Measurements from ENCODE around the gene MGMT.

The MGMT gene

DNA sequence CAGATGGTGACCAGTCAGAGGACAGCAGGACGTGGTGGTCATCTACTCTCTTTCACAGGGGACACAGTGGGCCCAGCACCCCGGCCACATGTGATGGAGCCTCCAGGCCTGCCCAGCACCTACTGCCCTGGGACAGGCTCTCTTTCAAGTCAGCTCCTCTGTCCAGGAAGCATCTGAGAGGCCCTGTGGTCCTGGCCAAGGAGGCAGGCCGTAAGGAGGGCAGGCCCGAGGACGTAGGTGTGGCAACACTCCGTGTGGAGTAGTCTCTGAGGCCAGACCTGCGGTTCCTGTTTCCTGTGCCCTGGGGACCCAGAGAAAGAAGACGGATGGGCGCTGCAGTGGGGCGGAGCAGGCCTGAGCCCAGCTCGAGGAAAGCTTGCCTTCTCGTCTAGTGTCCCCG, 317.9 kb downstream of the MGMT start:
- Histone ChIP-seq H3K4me1 (ENCODE audit: insufficient read depth, insufficient read length) (no peaks in the 10 kb centered on the region), H3K9me3 (ENCODE audit: insufficient read depth, low read length) (no peaks in the 10 kb centered on the region), H3K4me3 (ENCODE audit: insufficient read length, low read depth) (no peak overlapping the region), H3K27me3 (ENCODE audit: insufficient read depth, insufficient read length) (no peaks in the 10 kb centered on the region), H3K9ac (ENCODE audit: insufficient read length, low read depth) (no peak overlapping the region), H3K36me3 (ENCODE audit: insufficient read depth, insufficient read length, low read length) (no peaks in the 10 kb centered on the region)
- TF ChIP-seq SUZ12 (IDR thresholded peaks at IDR 0.05; ENCODE audit: extremely low read depth, insufficient read depth, insufficient read length) (no peak), ZNF274 (IDR thresholded peaks at IDR 0.05; ENCODE audit: low read depth, low read length) (no peak), YY1 (IDR thresholded peaks at IDR 0.05; ENCODE audit: insufficient read depth, insufficient read length) (no peak)
- DNase-seq (ENCODE audit: low read depth, low spot score) = no peak

DNA sequence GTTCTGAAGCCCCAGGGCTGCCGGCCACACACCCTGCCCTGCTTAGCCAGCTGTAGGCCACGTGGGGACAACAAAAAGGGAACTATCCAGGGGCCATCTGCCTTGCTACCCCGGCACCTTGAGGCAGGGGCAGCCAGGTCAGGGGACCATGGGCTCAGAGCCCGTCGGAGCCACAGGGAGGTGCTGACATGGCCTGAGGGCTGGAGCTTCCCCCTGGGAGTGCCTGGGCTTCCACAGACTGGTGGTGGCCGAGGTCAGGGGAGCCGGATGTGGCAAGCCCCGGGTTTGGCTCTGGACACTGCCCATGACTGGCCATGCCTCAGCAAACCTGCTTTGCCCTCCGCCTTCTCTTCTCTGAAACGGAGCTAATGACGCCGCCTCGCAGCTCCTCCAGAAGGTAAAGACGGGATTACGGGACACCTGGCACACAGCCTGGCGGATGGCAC, 318.5 kb downstream of the MGMT start:
- Histone ChIP-seq H3K4me3 (ENCODE audit: insufficient read length, low read depth) (no peak overlapping the region), H3K27me3 (ENCODE audit: insufficient read depth, insufficient read length) (no peaks in the 10 kb centered on the region), H3K9me3 (ENCODE audit: insufficient read depth, low read length) (no peaks in the 10 kb centered on the region), H3K4me1 (ENCODE audit: insufficient read depth, insufficient read length) (no peaks in the 10 kb centered on the region), H3K9ac (ENCODE audit: insufficient read length, low read depth) (no peak overlapping the region), H3K36me3 (ENCODE audit: insufficient read depth, insufficient read length, low read length) (no peaks in the 10 kb centered on the region)
- TF ChIP-seq ZNF274 (IDR thresholded peaks at IDR 0.05; ENCODE audit: low read depth, low read length) (no peak), YY1 (IDR thresholded peaks at IDR 0.05; ENCODE audit: insufficient read depth, insufficient read length) (no peak), SUZ12 (IDR thresholded peaks at IDR 0.05; ENCODE audit: extremely low read depth, insufficient read depth, insufficient read length) (no peak)
- DNase-seq (ENCODE audit: low read depth, low spot score) = no peak

DNA sequence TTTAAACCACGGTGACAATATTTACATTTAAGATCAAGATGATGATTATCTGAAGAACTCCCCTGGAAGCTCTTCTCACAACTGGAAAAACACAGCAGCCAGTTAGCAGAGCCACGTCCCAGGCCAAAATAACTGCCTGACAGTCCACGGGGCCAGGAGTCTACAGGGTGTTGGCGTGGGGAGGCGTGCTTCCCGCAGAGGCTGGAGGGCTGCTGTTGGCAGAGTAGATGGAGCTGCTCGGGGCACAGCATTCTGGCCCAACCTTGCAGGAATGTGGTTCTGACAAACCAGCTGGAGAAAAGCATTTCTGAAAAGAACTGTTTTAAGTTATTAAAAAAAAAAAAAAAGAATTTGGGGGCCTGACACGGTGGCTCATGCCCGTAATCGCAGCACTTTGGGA, 319.2 kb downstream of the MGMT start:
- no peak overlapping the region for H3K9ac ChIP-seq (ENCODE audit: insufficient read length, low read depth)
- TF ChIP-seq SUZ12 (IDR thresholded peaks at IDR 0.05; ENCODE audit: extremely low read depth, insufficient read depth, insufficient read length) = no peak
- TF ChIP-seq ZNF274 (IDR thresholded peaks at IDR 0.05; ENCODE audit: low read depth, low read length) = no peak
- no peak for TF ChIP-seq YY1 (IDR thresholded peaks at IDR 0.05; ENCODE audit: insufficient read depth, insufficient read length)
- no peak overlapping the region for H3K4me3 ChIP-seq (ENCODE audit: insufficient read length, low read depth)
- H3K9me3 ChIP-seq (ENCODE audit: insufficient read depth, low read length) = no peaks in the 10 kb centered on the region
- H3K4me1 ChIP-seq (ENCODE audit: insufficient read depth, insufficient read length) = no peaks in the 10 kb centered on the region
- no peaks in the 10 kb centered on the region for H3K36me3 ChIP-seq (ENCODE audit: insufficient read depth, insufficient read length, low read length)
- no peak for DNase-seq (ENCODE audit: low read depth, low spot score)
- no peaks in the 10 kb centered on the region for H3K27me3 ChIP-seq (ENCODE audit: insufficient read depth, insufficient read length)

DNA sequence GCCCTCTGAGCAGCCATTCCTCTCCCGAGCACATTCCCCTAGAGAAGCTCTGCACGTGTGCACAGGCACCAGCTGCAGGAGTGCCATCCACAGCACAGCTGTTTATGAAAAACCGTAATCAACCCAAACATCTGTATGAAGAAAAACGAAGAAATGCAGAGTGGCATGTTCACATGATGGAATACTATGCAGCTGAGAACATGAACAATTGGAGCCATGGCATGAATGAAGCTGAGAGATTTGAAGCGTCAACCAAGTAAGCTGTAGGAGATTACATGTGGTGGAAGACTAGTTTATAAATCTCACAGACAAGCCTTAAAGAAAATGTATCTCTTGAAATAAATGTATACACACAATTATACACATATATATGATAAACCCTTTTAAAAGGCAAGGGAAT, 320.5 kb downstream of the MGMT start:
- no peak for DNase-seq (ENCODE audit: low read depth, low spot score)
- Histone ChIP-seq H3K27me3 (ENCODE audit: insufficient read depth, insufficient read length) (no peaks in the 10 kb centered on the region), H3K9ac (ENCODE audit: insufficient read length, low read depth) (no peak overlapping the region), H3K4me3 (ENCODE audit: insufficient read length, low read depth) (no peak overlapping the region), H3K9me3 (ENCODE audit: insufficient read depth, low read length) (no peaks in the 10 kb centered on the region), H3K36me3 (ENCODE audit: insufficient read depth, insufficient read length, low read length) (no peaks in the 10 kb centered on the region), H3K4me1 (ENCODE audit: insufficient read depth, insufficient read length) (no peaks in the 10 kb centered on the region)
- TF ChIP-seq YY1 (IDR thresholded peaks at IDR 0.05; ENCODE audit: insufficient read depth, insufficient read length) (no peak), SUZ12 (IDR thresholded peaks at IDR 0.05; ENCODE audit: extremely low read depth, insufficient read depth, insufficient read length) (no peak), ZNF274 (IDR thresholded peaks at IDR 0.05; ENCODE audit: low read depth, low read length) (no peak)

DNA sequence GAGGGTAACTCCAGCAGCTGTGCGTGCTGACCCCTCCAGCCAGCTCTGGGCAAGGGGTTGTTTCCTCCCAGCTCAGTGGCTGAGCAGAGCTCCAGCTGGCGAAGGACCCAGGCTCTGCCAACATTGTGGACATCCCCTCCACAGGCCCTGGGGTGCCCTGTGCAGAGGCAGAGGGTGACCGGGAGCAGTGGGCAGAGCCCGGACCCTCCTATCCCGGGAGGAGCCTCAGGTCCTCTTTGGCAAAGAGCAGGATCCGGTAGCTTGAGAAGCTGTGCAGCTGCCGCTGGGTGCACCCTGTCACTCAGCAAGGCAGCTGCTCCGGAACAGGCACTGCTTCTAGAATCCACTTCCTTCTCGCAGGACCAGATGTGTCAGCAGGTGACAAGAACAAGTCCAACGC, 321.2 kb downstream of the MGMT start:
- Histone ChIP-seq H3K36me3 (ENCODE audit: insufficient read depth, insufficient read length, low read length) (no peaks in the 10 kb centered on the region), H3K4me1 (ENCODE audit: insufficient read depth, insufficient read length) (no peaks in the 10 kb centered on the region), H3K9me3 (ENCODE audit: insufficient read depth, low read length) (no peaks in the 10 kb centered on the region), H3K9ac (ENCODE audit: insufficient read length, low read depth) (no peak overlapping the region), H3K27me3 (ENCODE audit: insufficient read depth, insufficient read length) (no peaks in the 10 kb centered on the region), H3K4me3 (ENCODE audit: insufficient read length, low read depth) (no peak overlapping the region)
- TF ChIP-seq SUZ12 (IDR thresholded peaks at IDR 0.05; ENCODE audit: extremely low read depth, insufficient read depth, insufficient read length) (no peak), ZNF274 (IDR thresholded peaks at IDR 0.05; ENCODE audit: low read depth, low read length) (no peak), YY1 (IDR thresholded peaks at IDR 0.05; ENCODE audit: insufficient read depth, insufficient read length) (no peak)
- DNase-seq (ENCODE audit: low read depth, low spot score) = no peak

DNA sequence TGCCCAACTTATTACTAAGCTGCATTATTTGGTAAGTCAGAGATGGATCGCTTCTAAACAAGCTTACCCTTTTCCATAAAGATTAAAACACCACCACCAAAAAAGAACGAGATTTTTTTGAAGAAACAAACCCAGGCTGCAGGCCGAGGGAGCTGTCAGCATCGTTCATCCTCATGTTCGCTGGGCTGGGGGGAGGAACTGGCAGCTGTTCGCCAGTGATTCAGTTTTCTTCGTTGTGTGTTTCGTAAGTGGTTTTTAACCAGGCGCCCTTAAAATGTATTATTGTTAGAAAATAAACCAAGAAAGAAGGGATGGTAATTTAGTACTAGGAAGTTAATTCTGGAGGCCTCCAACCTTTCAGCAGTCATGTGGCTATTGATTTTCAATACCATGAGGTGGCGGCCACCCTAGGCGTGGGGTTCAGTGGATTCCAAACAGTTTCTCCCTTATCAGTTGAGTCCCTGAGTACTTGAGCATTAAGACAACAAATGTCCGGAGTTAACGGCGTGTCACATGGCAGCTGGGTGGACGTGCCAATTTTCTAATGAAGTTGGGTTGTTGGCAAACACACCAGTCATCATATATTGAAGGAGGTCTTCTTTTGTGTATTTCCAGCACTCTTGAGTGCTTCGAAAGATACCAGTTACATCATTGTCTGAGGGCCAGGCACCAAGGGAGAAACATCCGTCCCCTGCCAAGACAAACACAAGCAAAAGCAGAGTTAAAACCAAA, 323.8 kb downstream of the MGMT start:
- Histone ChIP-seq H3K4me1 (ENCODE audit: insufficient read depth, insufficient read length) (no peaks in the 10 kb centered on the region), H3K9me3 (ENCODE audit: insufficient read depth, low read length) (no peaks in the 10 kb centered on the region), H3K36me3 (ENCODE audit: insufficient read depth, insufficient read length, low read length) (no peaks in the 10 kb centered on the region), H3K4me3 (ENCODE audit: insufficient read length, low read depth) (no peak overlapping the region), H3K9ac (ENCODE audit: insufficient read length, low read depth) (no peak overlapping the region), H3K27me3 (ENCODE audit: insufficient read depth, insufficient read length) (no peaks in the 10 kb centered on the region)
- DNase-seq (ENCODE audit: low read depth, low spot score) = no peak
- TF ChIP-seq SUZ12 (IDR thresholded peaks at IDR 0.05; ENCODE audit: extremely low read depth, insufficient read depth, insufficient read length) = no peak
- TF ChIP-seq YY1 (IDR thresholded peaks at IDR 0.05; ENCODE audit: insufficient read depth, insufficient read length) = no peak
- TF ChIP-seq ZNF274 (IDR thresholded peaks at IDR 0.05; ENCODE audit: low read depth, low read length) = no peak

DNA sequence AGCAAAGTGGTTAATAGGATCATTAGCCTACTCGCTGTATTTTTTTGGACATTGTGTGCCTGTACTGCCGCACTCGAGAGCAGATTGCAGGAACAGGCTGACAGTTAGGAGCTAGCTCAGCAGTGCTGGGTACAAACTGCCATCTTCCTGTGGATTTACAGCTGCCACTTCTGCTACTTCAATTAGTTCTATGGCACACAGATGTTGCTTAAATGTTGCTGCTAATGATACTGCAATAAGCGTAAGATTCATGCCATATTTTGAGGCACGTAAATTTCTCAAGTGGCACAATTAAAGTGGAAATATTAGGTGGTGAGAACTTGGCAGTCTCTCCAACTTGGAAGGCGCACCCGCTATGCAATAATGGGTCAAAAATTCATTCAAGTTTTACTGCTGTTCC, 325.1 kb downstream of the MGMT start:
- TF ChIP-seq ZNF274 (IDR thresholded peaks at IDR 0.05; ENCODE audit: low read depth, low read length) = no peak
- TF ChIP-seq SUZ12 (IDR thresholded peaks at IDR 0.05; ENCODE audit: extremely low read depth, insufficient read depth, insufficient read length) = no peak
- Histone ChIP-seq H3K27me3 (ENCODE audit: insufficient read depth, insufficient read length) (no peaks in the 10 kb centered on the region), H3K4me3 (ENCODE audit: insufficient read length, low read depth) (no peak overlapping the region), H3K9me3 (ENCODE audit: insufficient read depth, low read length) (no peaks in the 10 kb centered on the region), H3K4me1 (ENCODE audit: insufficient read depth, insufficient read length) (no peaks in the 10 kb centered on the region), H3K9ac (ENCODE audit: insufficient read length, low read depth) (no peak overlapping the region), H3K36me3 (ENCODE audit: insufficient read depth, insufficient read length, low read length) (no peaks in the 10 kb centered on the region)
- DNase-seq (ENCODE audit: low read depth, low spot score) = no peak
